H9 (cell line): Measurements from ENCODE around the gene SUPT3H. TPM values are rescaled to one million over a fixed set of nuclear protein-coding genes. Genes with fewer than 3 reads are reported as not detected.

Source experiments
- DNase-seq: peaks from one replicate; pipeline ENCODE4 v3.0.0-alpha.2; 2017
- H2AFZ ChIP-seq: one replicate; pipeline ENCODE4 v1.6.1; 2013; ENCODE audit warnings: mild to moderate bottlenecking, low read length, control low read depth, moderate library complexity
- H2AK5ac ChIP-seq: 2 replicates; pipeline ENCODE4 v1.6.1; 2013; ENCODE audit warnings: low read length, control low read depth, mixed read lengths; ENCODE audit not compliant: insufficient read length
- H2BK120ac ChIP-seq: one replicate; pipeline ENCODE4 v1.6.1; 2013; ENCODE audit warnings: low read depth, mild to moderate bottlenecking, low read length, control low read depth, inconsistent platforms; ENCODE audit not compliant: poor library complexity, severe bottlenecking
- H2BK12ac ChIP-seq: 2 replicates; pipeline ENCODE4 v1.6.1; 2013; ENCODE audit warnings: low read length, control low read depth, mixed read lengths, low read depth; ENCODE audit not compliant: insufficient read length
- H2BK15ac ChIP-seq: 2 replicates; pipeline ENCODE4 v1.6.1; 2013; ENCODE audit warnings: low read depth, low read length, control low read depth
- H2BK20ac ChIP-seq: one replicate; pipeline ENCODE4 v1.6.1; 2013; ENCODE audit warnings: low read depth, mild to moderate bottlenecking, low read length, control low read depth, inconsistent platforms; ENCODE audit not compliant: poor library complexity, severe bottlenecking
- H2BK5ac ChIP-seq: 2 replicates; pipeline ENCODE4 v1.6.1; 2013; ENCODE audit warnings: low read length, control low read depth, mixed read lengths; ENCODE audit not compliant: insufficient read length
- H3K14ac ChIP-seq: 2 replicates; pipeline ENCODE4 v1.6.1; 2013; ENCODE audit warnings: low read length, control low read depth; ENCODE audit not compliant: insufficient read depth
- H3K18ac ChIP-seq: 2 replicates; pipeline ENCODE4 v1.6.1; 2013; ENCODE audit warnings: low read depth, mild to moderate bottlenecking, mixed read lengths, low read length, control low read depth; ENCODE audit not compliant: insufficient read length
- H3K23ac ChIP-seq: 2 replicates; pipeline ENCODE4 v1.6.1; 2013; ENCODE audit warnings: low read length, control low read depth, mixed read lengths, low read depth; ENCODE audit not compliant: insufficient read length
- H3K23me2 ChIP-seq: 2 replicates; pipeline ENCODE4 v1.6.1; 2013; ENCODE audit warnings: low read depth, mild to moderate bottlenecking, mixed read lengths, low read length, control low read depth; ENCODE audit not compliant: insufficient read length, poor library complexity, severe bottlenecking
- H3K27ac ChIP-seq: 2 replicates; pipeline ENCODE4 v1.5.1; 2013; ENCODE audit warnings: low read length, control low read depth, mixed read lengths, low read depth; ENCODE audit not compliant: insufficient read length
- H3K27me3 ChIP-seq: 2 replicates; pipeline ENCODE4 v1.6.1; 2013; ENCODE audit warnings: low read length, control low read depth, inconsistent platforms; ENCODE audit not compliant: insufficient read depth
- H3K4ac ChIP-seq: 2 replicates; pipeline ENCODE4 v1.6.1; 2013; ENCODE audit warnings: low read depth, mild to moderate bottlenecking, control low read depth, inconsistent platforms, low read length, moderate library complexity
- H3K4me1 ChIP-seq: 2 replicates; pipeline ENCODE4 v1.6.1; 2013; ENCODE audit warnings: low read length, control low read depth, inconsistent platforms; ENCODE audit not compliant: insufficient read depth
- H3K4me2 ChIP-seq: 2 replicates; pipeline ENCODE4 v1.6.1; 2013; ENCODE audit warnings: low read length, control low read depth, mixed read lengths; ENCODE audit not compliant: insufficient read length, insufficient read depth
- H3K56ac ChIP-seq: 2 replicates; pipeline ENCODE4 v1.6.1; 2013; ENCODE audit warnings: low read depth, mild to moderate bottlenecking, mixed read lengths, low read length, control low read depth; ENCODE audit not compliant: insufficient read length
- H3K79me1 ChIP-seq: 2 replicates; pipeline ENCODE4 v1.6.1; 2013; ENCODE audit warnings: low read depth, mild to moderate bottlenecking, moderate library complexity, low read length, control low read depth, inconsistent platforms; ENCODE audit not compliant: insufficient read depth, poor library complexity, severe bottlenecking
- H3K79me2 ChIP-seq: 2 replicates; pipeline ENCODE4 v1.6.1; 2013; ENCODE audit warnings: low read length, control low read depth, inconsistent platforms; ENCODE audit not compliant: insufficient read depth
- H3K9ac ChIP-seq: 2 replicates; pipeline ENCODE4 v1.6.1; 2013; ENCODE audit warnings: low read length, control low read depth, mixed read lengths; ENCODE audit not compliant: insufficient read length; ENCODE audit errors: extremely low read depth
- H3K9me3 ChIP-seq: one replicate; pipeline ENCODE4 v1.6.1; 2013; ENCODE audit warnings: low read depth, low read length, inconsistent platforms; ENCODE audit not compliant: control insufficient read depth
- H3T11ph ChIP-seq: one replicate; pipeline ENCODE4 v1.6.1; 2013; ENCODE audit warnings: mild to moderate bottlenecking, low read length, control low read depth, inconsistent platforms
- H4K20me1 ChIP-seq: one replicate; pipeline ENCODE4 v1.6.1; 2013; ENCODE audit not compliant: control insufficient read depth, insufficient read length, insufficient read depth
- H4K5ac ChIP-seq: 2 replicates; pipeline ENCODE4 v1.6.1; 2013; ENCODE audit warnings: low read depth, mild to moderate bottlenecking, mixed read lengths, low read length, control low read depth; ENCODE audit not compliant: insufficient read length
- H4K8ac ChIP-seq: replicated peaks from 2 replicates; pipeline ENCODE4 v1.6.1; 2013; ENCODE audit warnings: low read length, control low read depth, mixed read lengths, low read depth; ENCODE audit not compliant: insufficient read length
- H4K91ac ChIP-seq: 2 replicates; pipeline ENCODE4 v1.6.1; 2013; ENCODE audit warnings: low read depth, mild to moderate bottlenecking, moderate library complexity, mixed read lengths, low read length, control low read depth; ENCODE audit not compliant: insufficient read length
- H3K27ac Mint-ChIP-seq, 3 experiments: 2 replicates in 2 of 3; 3 replicates in 1 of 3; pipeline ENCODE4 v1.8.0; 2020 to 2021; ENCODE audit warnings: mixed read lengths in 3 of 3, mild to moderate bottlenecking in 1 of 3, moderate library complexity in 1 of 3
- H3K27me3 Mint-ChIP-seq: 2 replicates; pipeline ENCODE4 v1.8.0; 2021; ENCODE audit warnings: low read depth, mild to moderate bottlenecking, moderate library complexity, mixed read lengths
- H3K36me3 Mint-ChIP-seq, 3 experiments: 2 replicates in 2 of 3; 3 replicates in 1 of 3; pipeline ENCODE4 v1.8.0; 2020 to 2021; ENCODE audit warnings: low read depth in 3 of 3, mixed read lengths in 3 of 3; ENCODE audit not compliant: insufficient read depth in 1 of 3
- H3K4me1 Mint-ChIP-seq, 2 experiments: 2 replicates each; pipeline ENCODE4 v1.8.0; 2020; ENCODE audit warnings: mixed read lengths in 2 of 2
- H3K4me3 Mint-ChIP-seq, 2 experiments: 2 replicates in 1 of 2; 3 replicates in 1 of 2; pipeline ENCODE4 v1.8.0; 2020 to 2021; ENCODE audit warnings: mild to moderate bottlenecking in 2 of 2, mixed read lengths in 2 of 2, moderate library complexity in 1 of 2
- H3K9me3 Mint-ChIP-seq, 2 experiments: 2 replicates in 1 of 2; 3 replicates in 1 of 2; pipeline ENCODE4 v1.8.0; 2020; ENCODE audit warnings: mild to moderate bottlenecking in 2 of 2, mixed read lengths in 2 of 2, moderate library complexity in 1 of 2
- total RNA-seq: library from RNA; stranded (reverse); gene quantifications from 2 replicates; pipeline ENCODE4 v1.2.1, GENCODE V29; 2021
- TF ChIP-seq, protein P1 (sequence below): fragments of 200-600 bp; sonication (generic); conservative IDR thresholded peaks from 3 replicates; pipeline ENCODE4 v1.8.0; 2021; ENCODE audit warnings: antibody characterized with exemption, mild to moderate bottlenecking

Gene SUPT3H
- total RNA-seq, 1 experiment from 2014 or later: 22.5 TPM

DNA sequence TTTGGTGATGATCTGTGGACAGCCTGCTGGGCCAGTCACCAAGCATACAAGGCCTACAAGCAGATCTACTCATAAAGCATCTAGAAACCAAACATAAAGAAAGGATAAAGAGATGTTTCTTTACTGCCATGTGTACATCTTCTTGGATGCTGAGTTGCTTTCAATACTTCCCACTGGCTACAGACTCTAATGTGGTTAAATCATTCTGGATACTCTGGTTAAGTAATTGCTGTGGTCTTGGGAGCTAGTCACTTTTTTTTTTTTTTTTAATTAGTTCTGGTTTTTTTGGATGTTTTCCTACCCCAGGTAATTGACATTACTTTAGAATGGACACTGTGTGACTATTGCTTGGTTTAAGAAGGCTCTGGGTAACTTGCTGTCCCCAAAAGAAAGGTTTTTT is 265.0 kb downstream of the SUPT3H start:
- Histone ChIP-seq H3K4ac (no peak overlapping the region), H3K9ac (no peak overlapping the region), H2BK120ac (no peak overlapping the region), H3K23me2 (no peaks in the 10 kb centered on the region), H2AK5ac (no peak overlapping the region), H3K23ac (no peak overlapping the region), H3K27me3 (no peaks in the 10 kb centered on the region), H2AFZ (no peak overlapping the region), H2BK20ac (no peak overlapping the region), H2BK15ac (no peak overlapping the region), H4K20me1 (no peaks in the 10 kb centered on the region), H3K14ac (no peak overlapping the region), H4K8ac (no peak overlapping the region), H3K79me1 (no peaks in the 10 kb centered on the region), H4K5ac (no peak overlapping the region), H3K9me3 (no peaks in the 10 kb centered on the region), H3K18ac (no peak overlapping the region), H3K79me2 (no peaks in the 10 kb centered on the region), H2BK5ac (no peak overlapping the region), H3K56ac (no peak overlapping the region), H2BK12ac (no peak overlapping the region), H3K27ac (no peak overlapping the region), H3K4me1 (no peaks in the 10 kb centered on the region), H4K91ac (no peak overlapping the region), H3K4me2 (no peak overlapping the region), H3T11ph (no peak overlapping the region)
- Mint-ChIP-seq H3K4me1 (peaks cover 3 to 12% of the 10 kb centered on the region in 2 experiments; a peak in 3 of 4 replicates), H3K9me3 (no peaks in the 10 kb centered on the region), H3K36me3 (no peaks in the 10 kb centered on the region), H3K27me3 (no peaks in the 10 kb centered on the region), H3K4me3 (no peak overlapping the region), H3K27ac (peak overlapping the region in 2 of 3 experiments; percentile 30 to 64; a peak in 1 of 7 replicates)
- no peak for DNase-seq
- TF ChIP-seq, protein P1, sequence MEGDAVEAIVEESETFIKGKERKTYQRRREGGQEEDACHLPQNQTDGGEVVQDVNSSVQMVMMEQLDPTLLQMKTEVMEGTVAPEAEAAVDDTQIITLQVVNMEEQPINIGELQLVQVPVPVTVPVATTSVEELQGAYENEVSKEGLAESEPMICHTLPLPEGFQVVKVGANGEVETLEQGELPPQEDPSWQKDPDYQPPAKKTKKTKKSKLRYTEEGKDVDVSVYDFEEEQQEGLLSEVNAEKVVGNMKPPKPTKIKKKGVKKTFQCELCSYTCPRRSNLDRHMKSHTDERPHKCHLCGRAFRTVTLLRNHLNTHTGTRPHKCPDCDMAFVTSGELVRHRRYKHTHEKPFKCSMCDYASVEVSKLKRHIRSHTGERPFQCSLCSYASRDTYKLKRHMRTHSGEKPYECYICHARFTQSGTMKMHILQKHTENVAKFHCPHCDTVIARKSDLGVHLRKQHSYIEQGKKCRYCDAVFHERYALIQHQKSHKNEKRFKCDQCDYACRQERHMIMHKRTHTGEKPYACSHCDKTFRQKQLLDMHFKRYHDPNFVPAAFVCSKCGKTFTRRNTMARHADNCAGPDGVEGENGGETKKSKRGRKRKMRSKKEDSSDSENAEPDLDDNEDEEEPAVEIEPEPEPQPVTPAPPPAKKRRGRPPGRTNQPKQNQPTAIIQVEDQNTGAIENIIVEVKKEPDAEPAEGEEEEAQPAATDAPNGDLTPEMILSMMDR: no peak
